Measurements from ENCODE around the gene PEMT.
A peak's percentile ranks its signal among the peaks of the same experiment; 100 is the strongest.

Gene PEMT

DNA sequence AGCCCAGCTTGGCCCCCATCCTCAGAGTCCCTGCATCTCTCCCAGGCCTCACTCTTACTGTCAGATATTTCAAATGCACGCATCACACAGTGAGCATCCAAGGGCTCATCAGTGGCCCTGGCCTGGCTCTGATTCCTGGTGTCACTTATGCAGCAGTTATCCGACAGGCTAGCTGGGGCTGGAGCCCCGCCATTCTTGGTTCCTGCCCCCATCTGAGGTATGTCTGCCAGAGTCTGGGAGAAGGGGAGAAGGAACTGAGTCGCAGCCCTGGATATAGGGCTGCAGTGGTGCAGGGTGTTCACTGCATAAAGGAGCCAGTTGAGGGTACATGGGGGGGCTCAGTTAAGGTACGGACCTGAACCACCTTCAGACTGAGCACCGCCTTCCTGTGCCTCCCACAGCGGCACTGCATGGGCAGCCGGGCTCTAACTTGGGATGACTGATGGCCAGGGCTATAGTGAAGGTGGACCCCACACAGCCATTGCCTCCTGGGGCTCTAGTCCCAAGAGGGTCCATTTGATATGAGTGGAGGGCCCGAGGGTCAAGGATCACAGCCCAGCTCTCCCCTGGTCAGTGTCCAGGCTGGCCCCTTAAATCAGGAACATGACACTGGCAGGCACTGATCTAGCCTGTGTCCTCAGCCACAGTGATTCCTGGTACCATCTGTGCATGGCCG, 93.5 kb downstream of the PEMT start (continued):
- TF ChIP-seq, protein P1, sequence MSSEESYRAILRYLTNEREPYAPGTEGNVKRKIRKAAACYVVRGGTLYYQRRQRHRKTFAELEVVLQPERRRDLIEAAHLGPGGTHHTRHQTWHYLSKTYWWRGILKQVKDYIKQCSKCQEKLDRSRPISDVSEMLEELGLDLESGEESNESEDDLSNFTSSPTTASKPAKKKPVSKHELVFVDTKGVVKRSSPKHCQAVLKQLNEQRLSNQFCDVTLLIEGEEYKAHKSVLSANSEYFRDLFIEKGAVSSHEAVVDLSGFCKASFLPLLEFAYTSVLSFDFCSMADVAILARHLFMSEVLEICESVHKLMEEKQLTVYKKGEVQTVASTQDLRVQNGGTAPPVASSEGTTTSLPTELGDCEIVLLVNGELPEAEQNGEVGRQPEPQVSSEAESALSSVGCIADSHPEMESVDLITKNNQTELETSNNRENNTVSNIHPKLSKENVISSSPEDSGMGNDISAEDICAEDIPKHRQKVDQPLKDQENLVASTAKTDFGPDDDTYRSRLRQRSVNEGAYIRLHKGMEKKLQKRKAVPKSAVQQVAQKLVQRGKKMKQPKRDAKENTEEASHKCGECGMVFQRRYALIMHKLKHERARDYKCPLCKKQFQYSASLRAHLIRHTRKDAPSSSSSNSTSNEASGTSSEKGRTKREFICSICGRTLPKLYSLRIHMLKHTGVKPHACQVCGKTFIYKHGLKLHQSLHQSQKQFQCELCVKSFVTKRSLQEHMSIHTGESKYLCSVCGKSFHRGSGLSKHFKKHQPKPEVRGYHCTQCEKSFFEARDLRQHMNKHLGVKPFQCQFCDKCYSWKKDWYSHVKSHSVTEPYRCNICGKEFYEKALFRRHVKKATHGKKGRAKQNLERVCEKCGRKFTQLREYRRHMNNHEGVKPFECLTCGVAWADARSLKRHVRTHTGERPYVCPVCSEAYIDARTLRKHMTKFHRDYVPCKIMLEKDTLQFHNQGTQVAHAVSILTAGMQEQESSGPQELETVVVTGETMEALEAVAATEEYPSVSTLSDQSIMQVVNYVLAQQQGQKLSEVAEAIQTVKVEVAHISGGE (tag by site-specific recombination; conservative IDR thresholded peaks at IDR 0.05; ENCODE audit: low read depth) = no peak

DNA sequence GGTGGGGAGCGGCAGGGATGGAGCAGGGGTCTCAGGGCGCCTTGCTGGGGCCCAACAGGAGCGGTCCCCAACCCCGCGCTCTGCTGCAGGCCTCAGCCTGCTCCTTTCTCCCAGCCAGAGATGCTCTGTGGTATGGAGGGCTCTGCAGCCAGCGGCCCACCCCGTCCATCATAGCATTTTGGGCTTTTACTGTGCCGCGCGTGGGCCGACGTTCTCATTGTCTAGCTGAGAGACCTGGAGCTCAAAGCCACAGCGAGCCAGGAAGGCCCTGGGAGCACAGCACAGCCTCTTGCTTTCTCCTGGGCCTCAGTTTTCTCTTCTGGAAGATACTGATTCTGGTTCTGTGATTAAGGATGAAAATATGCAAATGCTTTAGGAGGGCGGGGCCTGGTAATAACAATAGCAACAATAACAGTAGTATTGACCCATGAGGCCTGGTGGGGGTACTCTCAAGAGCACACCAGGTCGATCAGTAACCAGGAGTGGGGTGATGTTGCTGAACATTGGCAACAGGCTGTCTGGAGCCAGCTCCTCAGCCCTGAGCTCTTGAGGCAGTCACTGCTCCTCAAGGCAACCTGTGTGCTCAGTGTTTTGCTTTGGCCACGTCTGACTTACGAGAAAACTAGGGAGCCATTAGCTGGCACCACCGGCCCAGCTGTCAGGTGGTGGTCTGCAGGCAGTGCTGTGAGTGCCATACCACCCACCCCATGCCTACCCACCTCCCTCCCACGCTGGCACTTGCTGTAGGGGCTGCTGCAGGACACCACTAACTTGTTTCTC, 94.3 kb downstream of the PEMT start:
- Histone ChIP-seq H3K4me1 (ENCODE audit: control insufficient read depth, insufficient read depth, low read length) (no peaks in the 10 kb centered on the region), H3K4me3 (ENCODE audit: low read depth, low read length) (peak overlapping the region; percentile 27), H3K27ac (ENCODE audit: extremely low read depth, low read depth, low read length) (no peak overlapping the region), H3K36me3 (ENCODE audit: control insufficient read depth in 2 of 2, insufficient read depth in 1 of 2, low read length in 2 of 2) (peaks cover 0 to 23% of the 10 kb centered on the region in 2 experiments; a peak in 1 of 3 replicates), H3K9me3 (ENCODE audit: control insufficient read depth, insufficient read depth, low read depth, low read length) (no peaks in the 10 kb centered on the region)
- POLR2A ChIA-PET = interaction anchor here (0.7 to 2.6 kb wide), 32 partner anchors 8 to 422 kb away, joined by 3 to 25 read pairs (median 8); partner anchors contain the start of genes MED9 and PEMT
- TF ChIP-seq ZNF248 (tag by site-specific recombination; IDR thresholded peaks at IDR 0.05) = peak; percentile 92
- TF ChIP-seq SCRT2 (tag by site-specific recombination; IDR thresholded peaks at IDR 0.05) = peak; percentile 66
- no peak for TF ChIP-seq ZNF548 (tag by site-specific recombination; IDR thresholded peaks at IDR 0.05)
- TF ChIP-seq ZNF747 (tag by site-specific recombination; IDR thresholded peaks at IDR 0.05) = no peak
- TF ChIP-seq, protein P2, sequence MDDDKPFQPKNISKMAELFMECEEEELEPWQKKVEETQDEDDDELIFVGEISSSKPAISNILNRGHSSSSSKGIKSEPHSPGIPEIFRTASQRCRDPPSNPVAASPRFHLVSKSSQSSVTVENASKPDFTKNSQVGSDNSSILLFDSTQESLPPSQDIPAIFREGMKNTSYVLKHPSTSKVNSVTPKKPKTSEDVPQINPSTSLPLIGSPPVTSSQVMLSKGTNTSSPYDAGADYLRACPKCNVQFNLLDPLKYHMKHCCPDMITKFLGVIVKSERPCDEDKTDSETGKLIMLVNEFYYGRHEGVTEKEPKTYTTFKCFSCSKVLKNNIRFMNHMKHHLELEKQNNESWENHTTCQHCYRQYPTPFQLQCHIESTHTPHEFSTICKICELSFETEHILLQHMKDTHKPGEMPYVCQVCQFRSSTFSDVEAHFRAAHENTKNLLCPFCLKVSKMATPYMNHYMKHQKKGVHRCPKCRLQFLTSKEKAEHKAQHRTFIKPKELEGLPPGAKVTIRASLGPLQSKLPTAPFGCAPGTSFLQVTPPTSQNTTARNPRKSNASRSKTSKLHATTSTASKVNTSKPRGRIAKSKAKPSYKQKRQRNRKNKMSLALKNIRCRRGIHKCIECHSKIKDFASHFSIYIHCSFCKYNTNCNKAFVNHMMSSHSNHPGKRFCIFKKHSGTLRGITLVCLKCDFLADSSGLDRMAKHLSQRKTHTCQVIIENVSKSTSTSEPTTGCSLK (tag by site-specific recombination; IDR thresholded peaks at IDR 0.05) = no peak
- TF ChIP-seq ZNF658 (tag by site-specific recombination; IDR thresholded peaks at IDR 0.05) = no peak
- TF ChIP-seq MYNN (tag by site-specific recombination; IDR thresholded peaks at IDR 0.05; ENCODE audit: borderline replicate concordance) = 0 out of 2 replicates have a peak, but pooled peaks have one; percentile 11
- TF ChIP-seq ZFP69B (tag by site-specific recombination; IDR thresholded peaks at IDR 0.05) = no peak
- peak; percentile 86; the same call in 1 of the 2 replicates for TF ChIP-seq ZNF610 (tag by site-specific recombination; IDR thresholded peaks at IDR 0.05; ENCODE audit: borderline replicate concordance)
- TF ChIP-seq ZNF112 (tag by site-specific recombination; IDR thresholded peaks at IDR 0.05) = no peak
- peak; percentile 86 for TF ChIP-seq ZNF707 (tag by site-specific recombination; IDR thresholded peaks at IDR 0.05)
- CTCF ChIA-PET = interaction anchor here (0.6 to 5.3 kb wide), 51 partner anchors 8 to 669 kb away, joined by 3 to 86 read pairs (median 4); partner anchors contain the start of gene PEMT

DNA sequence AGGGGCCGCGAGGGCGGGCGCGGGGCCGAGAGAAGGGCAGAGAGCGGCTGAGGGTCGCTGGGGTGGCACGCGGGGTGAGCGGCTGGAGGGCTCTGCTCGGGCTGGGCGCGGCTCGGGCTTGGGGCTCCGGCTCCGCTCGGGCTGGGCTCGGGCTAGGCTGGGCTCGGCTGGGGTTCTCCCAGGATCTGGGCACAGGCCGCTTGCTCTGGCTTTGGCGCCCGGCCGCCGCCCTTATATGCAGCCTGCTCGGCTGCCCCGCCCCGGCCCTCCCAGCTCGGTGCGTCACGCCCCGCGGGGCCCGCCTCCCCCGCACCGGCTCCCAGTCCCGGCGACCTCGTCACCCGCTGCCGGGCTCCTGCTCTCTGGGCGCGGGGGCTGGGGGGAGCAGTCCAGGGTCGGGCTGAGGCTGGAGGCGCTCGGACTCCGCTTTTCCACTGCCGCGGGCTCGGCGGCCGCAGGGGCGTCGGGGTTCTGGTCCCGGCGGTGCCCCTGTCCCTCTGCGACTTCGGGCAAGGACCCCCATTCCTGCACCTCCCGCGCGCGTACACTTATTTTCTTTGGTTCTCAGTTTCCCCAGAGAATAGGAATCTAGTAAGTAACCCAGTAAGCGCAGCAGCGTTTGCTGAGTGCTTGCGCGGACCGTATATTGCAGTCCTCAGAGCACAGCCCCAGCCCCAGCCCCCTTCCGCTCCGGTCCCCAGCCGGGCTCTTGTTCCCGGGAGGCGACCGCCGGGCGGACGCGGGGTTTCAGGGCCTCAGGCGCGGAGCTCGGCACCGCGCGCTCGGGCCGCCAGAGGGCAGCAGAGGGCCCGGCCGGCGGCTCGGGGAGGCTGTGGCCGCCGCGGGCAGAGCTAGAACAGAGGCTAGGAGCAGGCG, 95.1 kb downstream of the PEMT start, which contains the start of gene RASD1:
TSS of gene RASD1 (minus strand) at position 207 of the 876 bp plus-strand sequence. CDS start 214 bp downstream, outside the sequence.
- Histone ChIP-seq H3K9me3 (ENCODE audit: control insufficient read depth, insufficient read depth, low read depth, low read length) (no peaks in the 10 kb centered on the region), H3K27ac (ENCODE audit: extremely low read depth, low read depth, low read length) (peak within 1 kb of the TSS; percentile 64), H3K4me1 (ENCODE audit: control insufficient read depth, insufficient read depth, low read length) (no peaks in the 10 kb centered on the region), H3K36me3 (ENCODE audit: control insufficient read depth in 2 of 2, insufficient read depth in 1 of 2, low read length in 2 of 2) (peaks cover 0 to 31% of the 10 kb centered on the region in 2 experiments; a peak in 1 of 3 replicates), H3K4me3 (ENCODE audit: low read depth, low read length) (peak within 1 kb of the TSS; percentile 64)
- ChIA-PET CTCF (interaction anchor here (0.5 to 5.3 kb wide), 53 partner anchors 8 to 669 kb away, joined by 3 to 86 read pairs (median 4); partner anchors contain the start of gene PEMT), POLR2A (interaction anchor here (0.5 to 2.6 kb wide), 59 partner anchors 9 to 581 kb away, joined by 3 to 25 read pairs (median 4); partner anchors contain the start of genes MED9 and PEMT)
- TF ChIP-seq ZNF211 (tag by site-specific recombination; IDR thresholded peaks at IDR 0.05; ENCODE audit: low read depth) (no peak), ZNF394 (tag by site-specific recombination; IDR thresholded peaks at IDR 0.05; ENCODE audit: borderline replicate concordance) (no peak), ZNF571 (tag by site-specific recombination; IDR thresholded peaks at IDR 0.05) (no peak)
- TF ChIP-seq, protein P3, sequence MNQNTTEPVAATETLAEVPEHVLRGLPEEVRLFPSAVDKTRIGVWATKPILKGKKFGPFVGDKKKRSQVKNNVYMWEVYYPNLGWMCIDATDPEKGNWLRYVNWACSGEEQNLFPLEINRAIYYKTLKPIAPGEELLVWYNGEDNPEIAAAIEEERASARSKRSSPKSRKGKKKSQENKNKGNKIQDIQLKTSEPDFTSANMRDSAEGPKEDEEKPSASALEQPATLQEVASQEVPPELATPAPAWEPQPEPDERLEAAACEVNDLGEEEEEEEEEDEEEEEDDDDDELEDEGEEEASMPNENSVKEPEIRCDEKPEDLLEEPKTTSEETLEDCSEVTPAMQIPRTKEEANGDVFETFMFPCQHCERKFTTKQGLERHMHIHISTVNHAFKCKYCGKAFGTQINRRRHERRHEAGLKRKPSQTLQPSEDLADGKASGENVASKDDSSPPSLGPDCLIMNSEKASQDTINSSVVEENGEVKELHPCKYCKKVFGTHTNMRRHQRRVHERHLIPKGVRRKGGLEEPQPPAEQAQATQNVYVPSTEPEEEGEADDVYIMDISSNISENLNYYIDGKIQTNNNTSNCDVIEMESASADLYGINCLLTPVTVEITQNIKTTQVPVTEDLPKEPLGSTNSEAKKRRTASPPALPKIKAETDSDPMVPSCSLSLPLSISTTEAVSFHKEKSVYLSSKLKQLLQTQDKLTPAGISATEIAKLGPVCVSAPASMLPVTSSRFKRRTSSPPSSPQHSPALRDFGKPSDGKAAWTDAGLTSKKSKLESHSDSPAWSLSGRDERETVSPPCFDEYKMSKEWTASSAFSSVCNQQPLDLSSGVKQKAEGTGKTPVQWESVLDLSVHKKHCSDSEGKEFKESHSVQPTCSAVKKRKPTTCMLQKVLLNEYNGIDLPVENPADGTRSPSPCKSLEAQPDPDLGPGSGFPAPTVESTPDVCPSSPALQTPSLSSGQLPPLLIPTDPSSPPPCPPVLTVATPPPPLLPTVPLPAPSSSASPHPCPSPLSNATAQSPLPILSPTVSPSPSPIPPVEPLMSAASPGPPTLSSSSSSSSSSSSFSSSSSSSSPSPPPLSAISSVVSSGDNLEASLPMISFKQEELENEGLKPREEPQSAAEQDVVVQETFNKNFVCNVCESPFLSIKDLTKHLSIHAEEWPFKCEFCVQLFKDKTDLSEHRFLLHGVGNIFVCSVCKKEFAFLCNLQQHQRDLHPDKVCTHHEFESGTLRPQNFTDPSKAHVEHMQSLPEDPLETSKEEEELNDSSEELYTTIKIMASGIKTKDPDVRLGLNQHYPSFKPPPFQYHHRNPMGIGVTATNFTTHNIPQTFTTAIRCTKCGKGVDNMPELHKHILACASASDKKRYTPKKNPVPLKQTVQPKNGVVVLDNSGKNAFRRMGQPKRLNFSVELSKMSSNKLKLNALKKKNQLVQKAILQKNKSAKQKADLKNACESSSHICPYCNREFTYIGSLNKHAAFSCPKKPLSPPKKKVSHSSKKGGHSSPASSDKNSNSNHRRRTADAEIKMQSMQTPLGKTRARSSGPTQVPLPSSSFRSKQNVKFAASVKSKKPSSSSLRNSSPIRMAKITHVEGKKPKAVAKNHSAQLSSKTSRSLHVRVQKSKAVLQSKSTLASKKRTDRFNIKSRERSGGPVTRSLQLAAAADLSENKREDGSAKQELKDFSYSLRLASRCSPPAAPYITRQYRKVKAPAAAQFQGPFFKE (tag by site-specific recombination; IDR thresholded peaks at IDR 0.05; ENCODE audit: borderline replicate concordance) = no peak

Data from HEK293 (cell line).